HG02943 (cell line): Measurements from ENCODE around the gene EML6.
"Not testable (repeated sequence)": the region's sequence is repeated elsewhere in the genome, so short reads cannot be mapped to it uniquely, and the experiment has no call there.

Experiments used
- ATAC-seq: cut with Tn5 transposase; IDR thresholded peaks from one replicate; pipeline ENCODE4 v1.9.1; 2021; ENCODE audit warnings: mild to moderate bottlenecking, low read depth, moderate library complexity; ENCODE audit not compliant: unreplicated experiment

EML6 gene

DNA sequence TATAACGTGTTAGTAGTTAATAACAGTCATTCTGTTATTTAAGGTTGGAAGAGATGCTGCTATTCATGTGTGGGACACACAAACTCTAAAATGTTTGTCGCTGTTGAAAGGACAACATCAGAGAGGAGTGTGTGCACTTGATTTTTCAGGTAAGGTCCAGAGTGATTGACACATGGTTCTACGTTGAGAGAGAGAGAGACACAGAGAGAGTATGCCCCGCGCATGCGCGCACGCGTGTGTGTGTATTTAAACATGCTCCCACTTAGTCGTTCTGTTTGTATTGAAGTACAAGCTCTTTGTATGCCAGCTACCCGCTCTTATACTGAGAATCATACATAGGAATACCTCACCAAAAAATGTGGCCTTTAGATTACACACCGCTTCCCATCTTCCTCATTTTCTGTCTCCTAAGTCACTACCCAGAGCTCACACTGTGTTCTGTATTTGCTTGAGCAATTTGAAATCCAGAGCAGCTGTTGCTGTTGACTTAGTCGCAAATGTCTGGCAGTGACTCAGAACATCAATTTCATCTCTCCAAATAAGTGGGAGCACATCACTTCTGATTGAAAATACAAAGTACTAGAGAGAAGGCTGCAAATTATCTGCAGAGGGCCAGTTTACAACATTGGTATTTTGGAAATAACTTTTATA, 148.1 kb downstream of the EML6 start:
- ATAC-seq = no peak

DNA sequence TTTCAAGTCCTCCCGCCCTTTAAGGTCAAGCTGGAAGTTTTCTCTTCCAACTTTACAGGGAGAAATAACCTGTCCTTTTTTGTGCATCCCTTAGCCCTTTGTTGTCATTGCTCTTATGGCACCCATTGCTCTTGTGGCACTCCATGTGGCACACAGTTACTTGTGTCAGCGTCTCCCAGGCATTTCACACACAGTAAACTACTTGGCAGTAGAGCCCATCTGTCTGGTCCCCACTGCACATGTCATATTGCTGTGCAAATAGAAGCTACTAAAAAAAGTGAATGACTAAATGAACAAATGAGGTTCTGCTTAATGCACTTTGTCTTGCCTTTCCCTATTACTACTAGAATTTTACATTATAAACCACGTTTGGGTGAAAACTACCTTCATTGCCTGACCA, 149.3 kb downstream of the EML6 start:
- no peak for ATAC-seq

DNA sequence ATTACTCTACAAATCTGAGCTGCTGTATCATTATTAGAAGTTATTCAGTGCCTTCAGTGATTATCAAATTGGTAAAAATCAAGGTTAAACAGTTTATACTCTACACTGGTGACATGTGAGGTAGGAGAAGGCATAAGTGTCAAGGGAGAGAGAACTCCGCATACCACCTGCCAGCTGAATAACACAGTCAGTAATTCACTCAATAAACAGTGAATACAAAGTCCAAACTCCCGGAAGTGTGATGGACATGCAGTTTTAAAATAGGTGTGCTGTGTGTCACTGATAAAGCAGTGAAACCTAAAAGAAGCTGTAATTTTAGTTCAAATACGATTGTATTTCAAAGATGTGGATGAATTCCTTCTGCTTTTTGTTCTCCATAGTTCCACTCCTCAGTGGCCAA, 149.8 kb downstream of the EML6 start:
- ATAC-seq = not testable (repeated sequence)

DNA sequence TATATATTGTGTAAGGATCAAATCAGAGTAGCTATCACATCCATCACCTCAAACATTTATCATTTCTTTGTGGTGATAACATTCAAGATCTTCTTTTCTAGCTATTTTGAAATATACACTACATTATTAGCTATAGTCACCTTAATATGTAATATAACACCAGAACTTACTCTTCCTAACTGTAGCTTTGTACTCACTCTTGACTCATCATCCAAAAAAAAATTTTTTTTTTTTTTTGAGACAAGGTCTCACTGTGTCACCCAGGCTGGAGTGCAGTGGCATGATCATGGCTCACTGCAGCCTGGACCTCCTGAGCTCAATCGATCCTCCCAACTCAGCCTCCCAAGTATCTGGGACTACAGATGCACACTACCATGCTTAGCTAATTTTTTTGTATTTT, 153.3 kb downstream of the EML6 start:
- no peak for ATAC-seq

DNA sequence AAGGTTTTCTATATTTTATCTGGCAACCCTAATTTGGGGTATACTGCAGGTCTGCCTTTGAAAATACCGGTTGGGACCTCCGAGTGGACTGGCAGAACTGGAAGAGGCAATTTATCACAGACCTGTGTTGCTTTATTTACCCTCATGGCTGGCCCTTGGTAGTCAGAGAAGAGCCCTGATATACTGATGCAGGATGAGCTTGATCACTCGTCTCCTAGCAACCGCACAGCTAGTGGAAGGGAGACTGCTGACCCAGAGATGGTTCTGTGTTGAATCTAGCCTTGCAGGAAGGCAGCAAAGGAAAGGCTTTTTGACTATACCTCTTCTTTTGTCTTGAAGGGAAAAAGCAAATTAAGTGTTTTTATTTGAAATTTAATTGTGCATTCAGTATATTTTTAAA, 154.7 kb downstream of the EML6 start:
- ATAC-seq = no peak

DNA sequence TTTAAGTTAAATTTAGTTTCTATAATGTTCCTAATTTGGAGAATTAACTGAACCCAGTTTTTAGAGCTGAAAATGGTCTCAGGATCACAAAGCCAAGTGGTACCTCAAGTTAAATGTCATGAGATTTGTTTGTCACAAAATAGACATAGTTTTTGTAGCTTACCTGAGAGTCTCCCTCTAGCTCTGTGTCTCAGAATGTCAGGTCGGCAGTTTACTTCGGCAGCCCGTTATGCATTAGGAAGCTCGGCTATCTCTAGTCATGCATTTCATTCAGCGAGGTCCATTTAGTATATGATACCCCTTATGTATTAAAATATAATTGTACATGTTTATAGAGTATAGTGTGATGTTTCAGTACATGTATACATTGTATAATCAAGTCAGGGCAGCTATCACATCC, 155.6 kb downstream of the EML6 start:
- ATAC-seq = no peak

DNA sequence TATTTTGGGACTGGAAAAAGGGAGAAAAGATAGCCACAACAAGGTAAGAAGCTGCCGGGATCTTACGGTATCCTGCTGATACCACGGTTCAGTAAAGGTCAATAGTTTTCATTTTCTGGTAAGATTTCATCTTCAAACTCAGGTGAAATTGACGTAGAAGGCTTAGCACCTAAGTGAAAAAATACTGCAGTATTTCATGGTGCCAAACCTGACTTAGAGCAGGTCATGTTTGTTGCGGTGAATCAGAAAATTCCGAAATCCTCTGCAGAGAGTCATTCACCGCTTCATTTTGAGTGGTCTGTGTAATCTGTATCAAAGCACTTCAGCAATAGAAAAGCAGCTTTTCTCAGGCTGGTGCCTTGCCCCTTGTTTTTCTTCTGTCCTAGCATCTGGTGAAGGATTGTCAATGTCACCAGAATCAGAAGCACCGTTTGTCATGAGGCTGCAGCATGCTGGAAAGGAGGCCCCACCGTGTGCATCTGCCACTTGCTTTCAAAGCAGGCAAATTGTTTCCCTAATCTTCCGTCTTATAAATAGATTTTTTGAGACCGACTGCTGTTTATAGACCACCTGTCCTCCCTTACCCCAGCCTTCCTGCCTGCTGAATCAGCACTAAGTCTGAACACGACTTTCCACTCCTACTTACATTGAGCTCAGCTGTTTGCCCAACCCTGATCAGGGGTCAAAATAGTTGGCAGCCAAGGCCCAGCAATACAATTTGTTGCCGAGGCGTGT, 156.3 kb downstream of the EML6 start:
- no peak for ATAC-seq

DNA sequence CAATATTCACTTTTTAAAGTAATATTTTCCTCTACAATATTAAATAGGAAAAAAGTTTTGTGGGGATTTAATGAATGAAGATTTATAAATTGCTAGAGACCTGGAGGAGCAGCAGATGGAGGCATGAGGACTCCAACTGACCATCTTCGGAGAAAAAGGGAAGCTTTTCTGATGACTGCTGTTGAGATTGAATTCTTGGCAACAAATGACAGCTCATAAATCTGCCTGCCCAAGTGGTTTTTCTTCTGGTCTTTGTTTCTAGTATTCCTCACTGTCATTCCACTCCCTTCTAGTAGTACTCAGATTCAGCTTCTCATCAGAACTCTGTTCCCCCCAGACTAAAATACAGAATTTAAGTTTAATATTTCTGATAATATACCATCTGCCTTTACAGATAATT, 157.0 kb downstream of the EML6 start:
- no peak for ATAC-seq

DNA sequence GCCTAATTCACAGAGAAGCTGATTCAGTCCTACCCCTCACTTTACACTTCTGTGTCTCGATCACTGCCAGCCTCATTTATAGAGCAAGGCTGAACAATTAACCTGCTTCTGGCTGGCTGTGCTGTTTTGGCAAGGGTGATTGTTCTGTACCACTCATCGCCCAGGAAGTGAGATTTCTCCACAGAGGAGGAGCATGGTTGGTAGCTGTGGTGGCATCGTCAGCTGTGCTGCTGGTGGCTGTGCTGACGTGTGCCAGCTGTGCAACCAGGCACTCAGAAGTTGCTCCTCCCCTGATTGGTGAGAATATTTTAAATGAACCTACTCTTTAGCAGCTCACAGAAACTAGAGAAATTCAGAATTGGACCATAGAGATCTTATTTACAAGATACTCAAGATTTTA, 158.3 kb downstream of the EML6 start:
- no peak for ATAC-seq

DNA sequence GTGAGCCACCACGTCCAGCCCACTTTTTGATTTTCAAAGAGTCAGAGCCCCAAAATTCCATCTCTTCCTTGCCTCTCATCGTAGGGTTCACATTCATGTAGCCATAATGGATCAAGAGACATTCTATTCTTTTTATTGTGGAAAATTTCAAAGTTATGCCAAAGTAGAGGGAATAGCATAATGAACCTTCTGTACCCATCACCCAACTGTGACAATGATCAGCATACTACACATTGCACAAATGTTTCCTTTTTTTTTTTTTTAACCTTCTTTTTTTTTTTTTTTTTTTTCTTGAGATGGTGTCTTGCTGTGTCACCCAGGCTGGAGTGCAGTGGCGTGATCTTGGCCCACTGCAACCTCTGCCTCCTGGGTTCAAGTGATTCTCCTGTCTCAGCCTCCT, 162.4 kb downstream of the EML6 start:
- ATAC-seq = no peak

DNA sequence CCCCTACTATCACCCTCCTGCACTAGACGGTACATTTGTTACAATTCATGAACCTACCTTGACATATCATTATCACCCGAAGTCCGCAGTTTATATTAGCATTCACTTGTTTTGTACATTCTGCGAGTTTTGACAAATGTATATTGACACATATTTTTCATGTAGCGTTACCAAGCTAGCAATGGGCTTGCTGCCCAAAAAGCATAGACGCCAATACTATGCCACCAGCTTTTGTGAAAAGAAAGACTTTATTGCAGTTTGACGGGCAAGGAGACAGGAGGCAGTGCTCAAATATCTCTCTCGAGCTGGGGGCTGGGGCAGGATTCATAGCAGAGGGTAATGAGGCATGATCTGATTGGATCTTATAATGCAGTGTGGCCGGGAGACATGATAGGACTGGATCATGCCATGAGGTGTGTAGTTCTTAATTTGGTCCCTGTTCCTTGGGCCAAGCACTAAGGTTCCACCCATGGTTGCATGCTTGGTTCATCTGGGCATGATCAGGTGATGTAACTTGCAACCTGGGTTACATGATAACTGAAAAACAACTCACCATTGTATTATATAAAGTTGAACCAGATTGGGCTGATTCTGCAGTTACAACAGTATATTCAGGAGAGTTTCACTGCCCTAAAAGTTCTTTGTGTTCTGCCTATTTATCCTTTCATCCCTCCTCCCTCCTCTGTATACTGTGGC, 164.5 kb downstream of the EML6 start:
- no peak for ATAC-seq

DNA sequence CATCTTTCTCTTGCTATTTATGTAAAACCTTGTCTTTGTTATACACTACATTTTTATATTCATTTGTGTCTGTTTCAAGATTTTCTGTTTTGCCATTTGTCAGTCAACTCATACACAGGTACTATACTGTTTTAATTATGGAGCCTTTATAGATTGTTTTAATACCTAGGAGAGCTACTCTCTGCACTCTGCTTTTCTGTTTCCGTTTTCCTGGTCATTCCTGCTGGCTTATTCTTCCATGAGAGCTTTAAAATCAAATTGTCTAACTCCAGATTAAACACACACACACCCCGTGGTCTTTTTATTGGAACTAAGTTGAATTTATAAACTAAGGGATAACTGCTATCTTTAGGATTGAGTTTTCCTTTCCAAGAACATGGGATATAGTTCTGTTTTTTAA, 165.6 kb downstream of the EML6 start:
- ATAC-seq = no peak

DNA sequence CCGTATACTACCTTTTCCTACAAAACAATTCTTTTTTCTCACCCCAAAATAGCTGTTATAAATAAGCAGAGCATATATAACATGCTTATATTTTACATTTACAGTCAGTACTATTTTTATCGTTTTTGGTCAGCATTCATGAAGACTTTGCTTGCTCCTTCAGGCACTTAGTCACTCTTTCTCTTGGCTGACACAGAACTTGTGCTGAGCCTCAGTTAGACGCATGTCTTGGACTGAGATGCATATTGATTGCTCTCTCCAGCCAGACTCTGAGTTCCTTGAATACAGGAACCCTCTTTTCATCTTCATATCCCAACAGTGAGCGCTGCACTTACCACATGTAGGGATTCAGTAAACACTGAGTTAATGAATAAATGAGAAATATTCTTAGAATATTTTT, 168.4 kb downstream of the EML6 start:
- no peak for ATAC-seq

DNA sequence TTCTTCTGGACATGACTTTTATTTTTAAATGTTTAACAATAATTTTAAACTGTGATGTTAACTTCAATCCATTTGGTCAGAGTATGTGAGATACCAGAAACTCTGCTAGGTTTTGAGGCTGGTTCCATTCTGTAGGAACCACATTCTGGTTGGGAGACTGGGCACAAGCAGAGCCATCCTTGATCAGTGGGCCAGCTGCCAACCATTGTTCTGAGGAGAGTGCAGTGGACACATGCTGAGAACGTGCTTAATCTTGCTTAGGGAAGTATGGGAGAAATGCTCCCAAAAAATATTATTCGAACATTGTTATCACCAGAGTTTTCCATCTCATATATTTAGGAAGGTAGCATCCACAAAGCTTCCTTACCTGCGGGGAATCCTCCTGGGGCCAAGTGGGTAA, 171.0 kb downstream of the EML6 start:
- ATAC-seq = no peak

DNA sequence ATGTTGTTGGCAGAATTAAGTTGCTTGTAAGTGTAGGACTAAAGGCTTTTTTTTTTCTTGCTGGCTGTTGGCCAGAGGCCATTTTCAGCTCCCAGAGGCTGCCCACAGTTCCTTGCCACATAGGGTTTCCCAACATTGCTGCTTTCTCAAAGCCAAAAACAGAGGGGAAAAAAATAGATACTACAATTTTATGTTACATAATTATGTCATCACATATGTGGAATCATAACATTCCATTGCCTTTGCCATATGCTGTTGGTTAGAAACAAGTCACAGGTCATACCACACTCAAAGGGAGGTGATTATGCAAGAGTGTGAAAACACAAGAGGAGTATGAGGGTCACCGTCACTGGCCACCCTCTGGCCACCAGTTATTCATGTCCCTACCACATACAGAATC, 172.3 kb downstream of the EML6 start:
- ATAC-seq = no peak

DNA sequence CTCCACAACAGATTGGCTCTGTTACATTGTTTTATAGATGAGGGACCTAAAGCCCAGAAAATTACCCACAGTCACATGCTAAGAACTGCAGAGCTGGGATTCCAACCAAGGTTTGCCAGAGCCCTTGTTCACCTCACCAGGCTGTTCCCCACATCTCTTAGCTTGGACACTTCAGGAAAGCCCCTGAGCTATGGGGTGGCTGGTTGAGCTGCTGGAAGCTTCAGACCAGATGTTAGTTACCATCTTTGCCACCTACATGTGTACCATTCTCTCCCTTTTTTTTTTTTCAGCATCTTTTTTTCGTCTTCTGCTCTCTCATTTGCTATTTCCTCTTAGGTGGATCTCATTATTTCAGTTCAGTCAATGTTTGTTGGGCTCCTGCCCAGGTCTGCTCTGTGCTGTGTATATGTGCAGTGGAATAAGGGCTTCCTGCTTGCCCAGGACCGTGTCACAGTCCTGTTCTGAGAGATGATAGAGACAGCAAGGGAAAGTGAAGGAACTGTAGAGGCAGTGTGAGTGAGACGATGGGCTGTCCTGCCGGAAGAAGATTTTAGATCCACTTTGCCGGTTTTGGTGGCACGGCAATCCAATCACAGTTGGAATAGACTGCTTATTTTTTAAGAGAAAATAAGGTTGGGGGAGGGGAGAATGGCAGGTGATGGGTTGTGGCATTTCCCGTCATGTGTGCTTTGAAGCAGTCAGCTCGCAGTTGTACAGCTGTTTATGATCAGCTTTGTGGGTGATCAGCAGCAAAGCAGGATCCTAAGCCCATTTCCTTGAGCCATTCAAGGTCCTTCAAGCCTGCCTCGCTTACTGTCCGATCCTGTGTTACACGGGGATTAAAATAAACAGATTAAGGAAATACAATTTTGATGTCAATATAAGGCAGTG, 174.2 kb downstream of the EML6 start:
- ATAC-seq = no peak

DNA sequence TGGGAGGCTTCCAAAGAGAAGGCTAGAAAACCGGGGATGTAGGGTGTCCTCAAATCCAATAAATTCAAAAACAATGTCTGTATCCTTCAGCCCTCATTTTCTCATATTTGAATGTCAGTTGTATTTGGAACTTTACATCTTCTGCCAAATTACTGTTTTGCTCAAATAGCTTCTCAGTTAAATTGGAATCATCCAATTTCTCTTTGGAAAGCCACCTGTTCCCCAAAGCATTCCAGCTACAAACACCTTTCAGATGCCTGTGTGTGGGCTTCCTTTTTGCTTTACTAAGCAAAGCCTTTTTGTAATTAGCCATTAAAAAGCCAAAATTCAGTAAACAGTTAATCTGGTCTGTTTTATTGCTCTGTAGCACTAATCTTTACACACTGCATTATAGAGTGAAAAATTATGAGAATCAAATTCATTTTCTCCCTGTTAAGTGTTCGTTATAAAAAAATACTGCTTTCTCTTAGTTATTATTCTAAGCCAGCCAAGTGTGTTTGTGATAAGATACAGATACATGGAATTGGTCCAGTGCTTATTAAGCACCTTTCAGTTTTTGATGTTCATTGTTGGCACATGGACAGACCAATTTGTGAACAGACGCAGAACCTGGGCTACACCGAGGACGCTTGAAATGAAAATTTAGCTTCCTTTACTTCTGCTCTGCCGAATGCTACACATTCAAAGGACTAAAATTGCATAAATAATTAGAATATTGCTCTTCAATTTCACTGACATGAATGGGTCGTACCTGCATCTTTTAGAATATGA, 175.2 kb downstream of the EML6 start:
- ATAC-seq = no peak

DNA sequence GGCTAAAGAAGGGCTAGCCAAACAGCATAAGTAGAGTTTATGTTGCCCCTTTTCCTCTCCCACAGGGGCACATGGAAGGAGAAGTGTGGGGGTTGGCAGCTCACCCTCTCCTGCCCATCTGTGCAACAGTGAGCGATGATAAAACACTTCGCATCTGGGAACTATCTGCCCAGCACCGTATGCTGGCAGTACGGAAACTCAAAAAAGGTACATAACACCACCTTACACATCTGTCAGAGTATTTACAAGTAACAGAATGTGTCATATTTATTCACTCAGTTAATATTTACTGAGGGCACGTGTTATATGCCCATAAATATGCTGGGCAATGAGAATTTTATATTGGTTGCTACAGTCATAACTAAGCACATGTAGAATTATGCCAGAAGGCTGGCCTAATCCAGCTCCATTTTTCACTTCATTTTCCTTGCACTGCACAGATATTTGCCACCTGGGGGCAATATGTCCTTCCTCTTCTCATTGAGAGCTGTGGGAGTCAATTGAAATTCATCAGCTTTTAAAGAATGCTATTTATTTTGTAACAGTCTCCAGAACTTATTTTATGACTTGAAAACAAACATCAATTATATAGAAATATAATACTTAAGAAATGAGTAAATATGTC, 176.2 kb downstream of the EML6 start:
- ATAC-seq = no peak

DNA sequence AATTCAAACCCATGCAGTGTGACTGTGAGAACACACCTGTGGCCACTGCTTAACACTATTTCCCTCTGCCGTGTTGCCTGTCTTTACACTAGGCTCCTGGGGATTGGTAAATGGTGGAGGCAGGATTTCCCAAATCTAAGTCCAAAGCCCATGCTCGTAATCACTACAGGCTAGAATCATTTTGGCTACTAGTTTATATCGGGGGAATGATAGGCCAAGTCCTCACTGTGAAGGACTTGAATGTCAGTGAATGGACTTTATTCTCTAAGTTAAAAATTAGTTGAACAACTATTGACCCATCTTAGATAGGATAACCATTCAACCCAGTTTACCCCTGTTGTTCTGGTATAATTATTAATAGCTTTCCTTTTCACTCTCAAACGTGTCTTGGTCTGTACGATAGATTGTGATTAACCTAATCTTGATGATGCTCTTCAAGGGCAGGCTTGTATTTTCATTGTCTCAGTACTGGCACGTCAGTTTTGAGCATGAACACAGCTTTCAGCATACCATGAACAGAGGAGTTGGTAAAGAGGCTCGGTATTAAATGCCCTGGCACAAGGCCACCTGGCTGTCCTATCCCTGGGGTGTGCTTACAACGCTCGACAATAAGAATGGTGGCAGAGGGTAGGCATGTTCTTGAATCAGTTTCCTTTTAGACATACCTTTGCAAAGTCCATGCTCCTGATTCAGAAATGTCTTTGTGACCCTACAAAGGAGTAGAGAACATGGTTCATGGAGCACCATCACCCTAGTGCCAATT, 177.9 kb downstream of the EML6 start:
- ATAC-seq = no peak
